ENCODE results near the gene PHLDA3.
"Not testable (repeated sequence)": the region's sequence is repeated elsewhere in the genome, so short reads cannot be mapped to it uniquely, and the experiment has no call there.

The PHLDA3 gene

GRCh38 chr1:201503397-201504176 is 34.6 kb upstream of the PHLDA3 start:
- DNase-seq: no peak

- DNase-seq: no peak
These were observed 33.5 kb upstream of the PHLDA3 start for GRCh38 chr1:201502511-201502857.

GRCh38 chr1:201501812-201502510 is 33.0 kb upstream of the PHLDA3 start:
- no peak for DNase-seq

GRCh38 chr1:201501144-201501543 is 32.2 kb upstream of the PHLDA3 start:
- DNase-seq: no peak

GRCh38 chr1:201500670-201501120 is 31.7 kb upstream of the PHLDA3 start:
- DNase-seq: no peak

- DNase-seq: no peak
These were observed 31.0 kb upstream of the PHLDA3 start for GRCh38 chr1:201499795-201500669.

GRCh38 chr1:201499191-201499590 is 30.2 kb upstream of the PHLDA3 start:
- no peak for DNase-seq

GRCh38 chr1:201498621-201499020 is 29.6 kb upstream of the PHLDA3 start:
- DNase-seq: no peak

GRCh38 chr1:201497935-201498509 is 29.0 kb upstream of the PHLDA3 start:
- DNase-seq: no peak

GRCh38 chr1:201496296-201496690 is 27.3 kb upstream of the PHLDA3 start:
- DNase-seq: no peak

- no peak for DNase-seq
These were observed 26.7 kb upstream of the PHLDA3 start for GRCh38 chr1:201495551-201496295.

GRCh38 chr1:201493757-201494617 is 25.0 kb upstream of the PHLDA3 start:
- DNase-seq: no peak

- DNase-seq: not testable (repeated sequence)
These were observed 24.2 kb upstream of the PHLDA3 start for GRCh38 chr1:201493026-201493656.

GRCh38 chr1:201491896-201492511 is 23.0 kb upstream of the PHLDA3 start:
- no peak for DNase-seq

GRCh38 chr1:201490708-201491131 is 21.7 kb upstream of the PHLDA3 start:
- no peak for DNase-seq

- no peak for DNase-seq
These were observed 20.8 kb upstream of the PHLDA3 start for GRCh38 chr1:201489643-201490261.

GRCh38 chr1:201488830-201489589 is 20.0 kb upstream of the PHLDA3 start:
- DNase-seq: no peak

GRCh38 chr1:201487742-201488141 is 18.8 kb upstream of the PHLDA3 start:
- DNase-seq: no peak

- DNase-seq: no peak
These were observed 17.2 kb upstream of the PHLDA3 start for GRCh38 chr1:201486187-201486586.

All from NCI-H1694 (cell line).